ENCODE results near the gene DNM1L.

DNM1L gene

DNA sequence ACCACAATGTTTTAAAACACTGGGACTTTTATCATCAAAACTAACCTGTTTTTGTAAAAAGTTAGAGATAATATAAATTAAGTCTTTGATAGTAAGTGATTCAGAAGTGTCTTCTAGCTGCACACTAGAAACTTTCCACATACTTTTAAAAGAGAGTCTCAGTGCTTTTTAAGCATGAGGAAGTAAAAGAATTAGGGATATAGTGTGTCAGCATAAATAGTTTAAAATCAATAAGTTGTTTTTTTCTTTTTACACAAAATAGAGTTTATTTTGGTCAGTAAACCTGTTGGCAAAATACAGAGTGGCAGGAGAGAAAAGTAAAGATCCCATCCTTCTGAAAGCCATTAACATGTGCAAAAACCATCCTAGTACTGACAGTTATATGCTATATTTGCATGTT lies 1.7 kb downstream of the DNM1L start:
- peak overlapping the region; percentile 24; the same call in 1 of the 2 replicates for H3K27ac ChIP-seq
- TF ChIP-seq, protein P1, sequence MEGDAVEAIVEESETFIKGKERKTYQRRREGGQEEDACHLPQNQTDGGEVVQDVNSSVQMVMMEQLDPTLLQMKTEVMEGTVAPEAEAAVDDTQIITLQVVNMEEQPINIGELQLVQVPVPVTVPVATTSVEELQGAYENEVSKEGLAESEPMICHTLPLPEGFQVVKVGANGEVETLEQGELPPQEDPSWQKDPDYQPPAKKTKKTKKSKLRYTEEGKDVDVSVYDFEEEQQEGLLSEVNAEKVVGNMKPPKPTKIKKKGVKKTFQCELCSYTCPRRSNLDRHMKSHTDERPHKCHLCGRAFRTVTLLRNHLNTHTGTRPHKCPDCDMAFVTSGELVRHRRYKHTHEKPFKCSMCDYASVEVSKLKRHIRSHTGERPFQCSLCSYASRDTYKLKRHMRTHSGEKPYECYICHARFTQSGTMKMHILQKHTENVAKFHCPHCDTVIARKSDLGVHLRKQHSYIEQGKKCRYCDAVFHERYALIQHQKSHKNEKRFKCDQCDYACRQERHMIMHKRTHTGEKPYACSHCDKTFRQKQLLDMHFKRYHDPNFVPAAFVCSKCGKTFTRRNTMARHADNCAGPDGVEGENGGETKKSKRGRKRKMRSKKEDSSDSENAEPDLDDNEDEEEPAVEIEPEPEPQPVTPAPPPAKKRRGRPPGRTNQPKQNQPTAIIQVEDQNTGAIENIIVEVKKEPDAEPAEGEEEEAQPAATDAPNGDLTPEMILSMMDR (conservative IDR thresholded peaks at IDR 0.05) = no peak
- no peak for TF ChIP-seq ZFX (IDR thresholded peaks at IDR 0.05)

DNA sequence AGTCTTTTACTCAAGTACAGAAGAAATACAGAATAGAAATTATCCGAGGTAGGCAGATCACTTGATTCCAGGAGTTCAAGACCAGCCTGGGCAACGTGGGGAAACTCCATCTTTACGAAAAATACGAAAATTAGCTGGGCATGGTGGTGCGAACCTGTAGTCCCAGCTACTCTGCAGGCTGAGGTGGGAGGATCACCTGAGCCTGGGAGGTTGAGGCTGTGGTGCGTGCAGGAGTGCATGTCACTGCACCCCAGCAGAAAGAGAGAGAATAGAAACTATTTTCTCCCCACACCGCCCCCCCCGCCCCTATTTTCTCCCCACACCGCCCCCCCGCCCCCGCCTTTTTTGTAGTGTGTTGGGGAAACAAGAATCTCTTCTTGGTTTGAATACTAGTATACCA lies 2.2 kb downstream of the DNM1L start:
- TF ChIP-seq, protein P1 (conservative IDR thresholded peaks at IDR 0.05) = no peak
- TF ChIP-seq ZFX (IDR thresholded peaks at IDR 0.05) = no peak
- H3K27ac ChIP-seq = peak overlapping the region; percentile 24; the same call in 1 of the 2 replicates

DNA sequence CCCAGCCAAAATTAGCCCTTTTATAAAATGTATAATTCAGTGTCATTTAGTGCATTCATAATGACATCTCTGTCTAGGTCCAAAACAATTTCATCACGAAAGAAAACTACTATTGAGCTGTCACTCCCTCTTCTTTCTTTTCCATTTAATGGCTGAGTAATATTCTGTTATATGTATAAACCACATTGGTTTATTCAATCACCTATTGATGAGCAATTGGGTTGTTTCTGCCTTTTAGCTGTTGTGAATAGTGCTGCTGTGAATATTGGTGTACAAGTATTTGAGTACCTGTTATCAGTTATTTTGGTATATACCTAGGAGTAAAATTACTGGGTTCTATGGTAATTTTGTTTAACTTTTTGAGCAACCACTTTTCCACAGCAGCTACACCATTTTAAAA lies 7.2 kb downstream of the DNM1L start:
- TF ChIP-seq, protein P1 (conservative IDR thresholded peaks at IDR 0.05) = no peak
- TF ChIP-seq ZFX (IDR thresholded peaks at IDR 0.05) = no peak
- H3K27ac ChIP-seq = no peak overlapping the region

DNA sequence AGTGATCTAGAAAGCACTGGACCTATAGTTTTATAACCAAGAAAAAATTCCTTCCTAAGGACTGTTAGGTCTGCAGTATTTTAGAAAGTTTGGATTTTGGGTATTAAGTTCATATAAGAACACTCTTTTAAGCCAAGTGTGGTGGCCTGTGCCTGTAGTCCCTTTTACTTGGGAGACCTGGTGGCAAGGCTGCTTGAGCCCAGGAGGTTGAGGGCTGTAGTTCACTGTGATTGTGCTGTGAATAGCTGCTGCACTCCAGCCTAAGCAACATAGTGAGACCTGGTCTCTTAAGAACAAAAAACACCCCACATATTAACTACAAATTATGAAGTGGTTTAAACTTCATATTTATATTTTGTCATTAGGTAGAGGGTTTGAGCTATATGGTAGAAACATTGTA lies 9.7 kb downstream of the DNM1L start:
- TF ChIP-seq, protein P1 (conservative IDR thresholded peaks at IDR 0.05) = no peak
- no peak for TF ChIP-seq ZFX (IDR thresholded peaks at IDR 0.05)
- H3K27ac ChIP-seq = no peak overlapping the region

DNA sequence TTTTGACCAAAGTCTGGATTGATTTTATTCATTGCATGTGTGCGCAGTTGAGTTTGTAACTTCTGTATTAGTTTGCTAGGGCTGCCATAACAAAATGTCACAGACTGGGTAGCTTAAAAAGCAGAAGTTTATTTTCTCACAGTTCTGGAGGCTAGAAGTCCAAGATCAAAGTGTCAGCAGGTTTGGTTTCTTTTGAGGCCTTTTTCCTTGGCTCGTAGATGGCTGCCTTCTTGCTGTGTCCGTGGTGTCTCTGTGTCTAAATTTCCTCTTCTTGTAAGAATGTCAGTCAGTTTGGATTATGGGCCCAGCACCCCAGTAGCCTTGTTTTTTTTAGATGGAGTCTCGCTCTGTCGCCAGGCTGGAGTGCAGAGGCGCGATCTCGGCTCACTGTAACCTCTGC lies 11.8 kb downstream of the DNM1L start:
- H3K27ac ChIP-seq = no peak overlapping the region
- TF ChIP-seq, protein P1 (conservative IDR thresholded peaks at IDR 0.05) = no peak
- no peak for TF ChIP-seq ZFX (IDR thresholded peaks at IDR 0.05)

DNA sequence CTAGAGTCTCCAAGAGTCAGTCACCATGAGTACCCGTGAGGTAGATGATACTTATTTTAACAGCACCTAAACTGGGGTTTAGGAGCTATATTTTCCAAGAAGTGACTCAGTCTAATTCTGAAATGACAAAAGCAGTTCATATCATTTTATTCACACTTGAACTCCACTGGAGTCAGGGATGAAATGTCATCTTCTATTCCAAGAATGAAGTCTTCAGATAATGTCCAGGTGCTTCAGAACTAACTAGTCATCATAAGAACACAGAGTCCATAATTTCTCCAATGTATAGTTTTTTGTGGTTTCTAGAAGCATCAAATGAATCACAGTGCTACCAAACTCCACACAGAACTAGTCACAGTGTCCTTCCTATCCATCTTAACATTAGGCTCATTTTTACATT lies 13.3 kb downstream of the DNM1L start:
- no peak for TF ChIP-seq ZFX (IDR thresholded peaks at IDR 0.05)
- TF ChIP-seq, protein P1 (conservative IDR thresholded peaks at IDR 0.05) = no peak

DNA sequence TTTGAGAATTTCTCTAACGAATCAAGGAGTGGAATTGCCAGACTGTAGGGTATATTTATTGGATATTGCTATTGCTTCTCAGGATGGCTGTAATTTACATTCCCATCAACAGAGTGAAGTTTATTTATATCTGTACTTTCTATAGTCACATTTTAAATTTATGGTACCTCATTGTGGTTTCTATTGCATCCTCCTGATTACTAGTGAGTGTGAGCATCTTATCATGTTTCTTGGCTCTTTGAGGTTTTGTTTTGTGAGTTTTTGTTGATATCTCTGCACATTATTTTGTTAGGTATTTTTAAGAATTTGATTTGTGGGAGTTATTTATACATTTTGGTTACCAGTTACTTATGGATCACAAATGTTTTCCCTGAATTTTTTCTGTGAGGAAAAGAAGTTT lies 13.9 kb downstream of the DNM1L start:
- TF ChIP-seq, protein P1 (conservative IDR thresholded peaks at IDR 0.05) = no peak
- H3K27ac ChIP-seq = no peak overlapping the region

More for the DNA sequence above, 13.3 kb downstream of the DNM1L start:
- no peak overlapping the region for H3K27ac ChIP-seq
